SJSA1 (cell line): Measurements from ENCODE around the gene OR5K2. TPM values are rescaled to one million over a fixed set of nuclear protein-coding genes. Genes with fewer than 3 reads are reported as not detected.

Experiments
- DNase-seq, 2 experiments: peaks; one replicate each; pipeline ENCODE4 v3.0.0-alpha.2; 2015 to 2020; ENCODE audit warnings: low spot score in 2 of 2, low read depth in 1 of 2
- H3K27ac ChIP-seq: fragments of 250-450 bp; sonication (Bioruptor Pico); 2 replicates; pipeline ENCODE4 v1.5.1; 2020; ENCODE audit warnings: mild to moderate bottlenecking, moderate library complexity
- H3K27me3 ChIP-seq: fragments of 250-450 bp; sonication (Bioruptor Pico); replicated peaks from 2 replicates; pipeline ENCODE4 v1.5.1; 2020; ENCODE audit warnings: mild to moderate bottlenecking, moderate library complexity
- H3K36me3 ChIP-seq: fragments of 250-450 bp; sonication (Bioruptor Pico); 2 replicates; pipeline ENCODE4 v1.5.1; 2020; ENCODE audit warnings: mild to moderate bottlenecking
- H3K4me1 ChIP-seq: fragments of 250-450 bp; sonication (Bioruptor Pico); replicated peaks from 2 replicates; pipeline ENCODE4 v1.6.1; 2021; ENCODE audit warnings: mild to moderate bottlenecking
- H3K4me3 ChIP-seq: fragments of 250-450 bp; sonication (Bioruptor Pico); 2 replicates; pipeline ENCODE4 v1.5.1; 2020; ENCODE audit warnings: mild to moderate bottlenecking
- H3K9me3 ChIP-seq: fragments of 250-450 bp; sonication (Bioruptor Pico); replicated peaks from 2 replicates; pipeline ENCODE4 v1.5.1; 2020; ENCODE audit warnings: mild to moderate bottlenecking
- total RNA-seq: library from RNA; depleted of rRNA; stranded (reverse); fragments of >200 nt; shearing (Covaris generic); gene quantifications from 2 replicates; pipeline ENCODE4 v1.2.3, GENCODE V29; 2014; rRNA removed

Gene OR5K2
- total RNA-seq, 1 experiment from 2014 or later = not detected

DNA sequence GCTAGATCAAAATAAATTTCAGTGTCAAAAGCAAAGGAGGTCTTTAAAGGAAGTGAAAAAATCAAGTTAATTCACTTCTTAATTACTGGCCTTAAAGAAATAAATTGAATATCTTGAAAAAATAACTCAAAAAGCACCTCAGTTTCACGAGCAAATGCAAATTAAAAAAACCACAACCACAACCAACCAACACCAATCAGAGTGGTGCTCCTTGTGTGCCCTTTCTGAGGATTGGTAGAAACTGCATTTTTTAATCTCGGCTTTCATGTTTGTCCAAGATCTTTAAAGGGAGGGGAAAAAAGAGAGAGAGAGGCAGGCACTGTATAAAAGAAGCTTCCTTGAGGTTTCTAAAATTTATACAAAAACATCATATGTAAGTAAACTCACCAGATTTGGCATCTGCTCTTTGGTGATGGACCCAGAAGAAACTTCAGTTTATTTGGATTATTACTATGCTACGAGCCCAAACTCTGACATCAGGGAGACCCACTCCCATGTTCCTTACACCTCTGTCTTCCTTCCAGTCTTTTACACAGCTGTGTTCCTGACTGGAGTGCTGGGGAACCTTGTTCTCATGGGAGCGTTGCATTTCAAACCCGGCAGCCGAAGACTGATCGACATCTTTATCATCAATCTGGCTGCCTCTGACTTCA, 34.3 kb downstream of the OR5K2 start, which contains the start of gene GPR15:
TSS of gene GPR15 (plus strand) at position 357 of the 653 bp plus-strand sequence. CDS start at position 413, 56 bp downstream.
- Histone ChIP-seq H3K4me1 (no peaks in the 10 kb centered on the region), H3K9me3 (no peaks in the 10 kb centered on the region), H3K36me3 (no peaks in the 10 kb centered on the region), H3K4me3 (no peak within 1 kb of the TSS), H3K27me3 (no peaks in the 10 kb centered on the region), H3K27ac (no peak within 1 kb of the TSS)
- DNase-seq = no peak

DNA sequence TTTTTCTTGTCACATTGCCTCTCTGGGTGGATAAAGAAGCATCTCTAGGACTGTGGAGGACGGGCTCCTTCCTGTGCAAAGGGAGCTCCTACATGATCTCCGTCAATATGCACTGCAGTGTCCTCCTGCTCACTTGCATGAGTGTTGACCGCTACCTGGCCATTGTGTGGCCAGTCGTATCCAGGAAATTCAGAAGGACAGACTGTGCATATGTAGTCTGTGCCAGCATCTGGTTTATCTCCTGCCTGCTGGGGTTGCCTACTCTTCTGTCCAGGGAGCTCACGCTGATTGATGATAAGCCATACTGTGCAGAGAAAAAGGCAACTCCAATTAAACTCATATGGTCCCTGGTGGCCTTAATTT, 34.8 kb downstream of the OR5K2 start:
- DNase-seq = no peak
- H3K27ac ChIP-seq = no peak overlapping the region
- H3K36me3 ChIP-seq = no peaks in the 10 kb centered on the region
- no peak overlapping the region for H3K4me3 ChIP-seq
- H3K4me1 ChIP-seq = no peaks in the 10 kb centered on the region
- H3K27me3 ChIP-seq = no peaks in the 10 kb centered on the region
- H3K9me3 ChIP-seq = no peaks in the 10 kb centered on the region

GRCh38 chr3:98532709-98533571, 35.5 kb downstream of the OR5K2 start:
- DNase-seq = no peak
- Histone ChIP-seq H3K27ac (no peak overlapping the region), H3K4me1 (no peaks in the 10 kb centered on the region), H3K27me3 (no peaks in the 10 kb centered on the region), H3K36me3 (no peaks in the 10 kb centered on the region), H3K9me3 (no peaks in the 10 kb centered on the region), H3K4me3 (no peak overlapping the region)

GRCh38 chr3:98534168-98534567, 36.7 kb downstream of the OR5K2 start:
- Histone ChIP-seq H3K9me3 (no peaks in the 10 kb centered on the region), H3K36me3 (no peaks in the 10 kb centered on the region), H3K4me3 (no peak overlapping the region), H3K27me3 (no peaks in the 10 kb centered on the region), H3K4me1 (no peaks in the 10 kb centered on the region), H3K27ac (no peak overlapping the region)
- no peak for DNase-seq

- H3K4me1 ChIP-seq = no peaks in the 10 kb centered on the region
- H3K9me3 ChIP-seq = no peaks in the 10 kb centered on the region
- no peak for DNase-seq
- no peak overlapping the region for H3K27ac ChIP-seq
- no peaks in the 10 kb centered on the region for H3K36me3 ChIP-seq
- no peaks in the 10 kb centered on the region for H3K27me3 ChIP-seq
- no peak overlapping the region for H3K4me3 ChIP-seq
These were observed 37.3 kb downstream of the OR5K2 start for GRCh38 chr3:98534734-98535133.

GRCh38 chr3:98536456-98537017, 39.1 kb downstream of the OR5K2 start:
- no peak for DNase-seq
- no peaks in the 10 kb centered on the region for H3K9me3 ChIP-seq
- no peaks in the 10 kb centered on the region for H3K27me3 ChIP-seq
- no peaks in the 10 kb centered on the region for H3K4me1 ChIP-seq
- no peak overlapping the region for H3K4me3 ChIP-seq
- no peaks in the 10 kb centered on the region for H3K36me3 ChIP-seq
- H3K27ac ChIP-seq = no peak overlapping the region

DNA sequence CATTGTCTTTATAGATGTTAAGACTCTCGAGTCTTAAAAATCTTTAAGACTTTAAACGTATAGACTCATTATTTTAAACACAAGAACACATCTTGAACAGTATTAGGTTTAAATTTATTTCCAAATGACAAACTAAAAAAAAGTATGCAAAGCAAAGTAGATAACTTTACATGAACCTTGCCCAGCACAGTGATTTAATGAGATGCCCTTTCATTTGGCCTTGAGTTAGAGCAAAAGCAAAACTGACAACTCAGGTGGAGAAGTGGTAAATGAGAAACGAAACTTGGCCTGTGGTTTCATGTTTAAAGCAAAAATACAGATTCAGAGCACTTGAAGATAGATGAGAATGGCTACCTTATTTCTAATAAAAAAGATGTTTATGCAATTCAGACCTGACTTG, 42.9 kb downstream of the OR5K2 start:
- no peaks in the 10 kb centered on the region for H3K4me1 ChIP-seq
- H3K27me3 ChIP-seq = no peaks in the 10 kb centered on the region
- no peak overlapping the region for H3K4me3 ChIP-seq
- no peaks in the 10 kb centered on the region for H3K9me3 ChIP-seq
- H3K27ac ChIP-seq = no peak overlapping the region
- H3K36me3 ChIP-seq = no peaks in the 10 kb centered on the region
- DNase-seq = no peak

DNA sequence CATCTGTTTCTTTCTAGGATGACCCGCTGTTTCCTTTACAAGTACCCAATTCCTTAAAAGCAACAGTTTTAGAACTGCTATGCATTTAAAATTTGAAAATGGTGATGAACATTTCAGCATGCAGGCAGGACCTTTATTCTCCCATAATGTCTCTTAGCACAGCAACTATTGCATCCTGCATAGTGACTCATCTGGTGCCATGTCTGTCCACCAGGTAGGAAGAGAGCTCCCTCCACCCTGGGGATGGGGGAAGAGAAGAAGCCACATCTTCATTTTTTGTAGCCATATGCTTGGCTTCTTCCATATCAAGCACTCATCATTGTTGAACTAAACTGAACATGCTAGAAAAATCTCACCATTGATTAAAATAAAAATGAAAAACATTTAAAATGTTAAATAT, 44.2 kb downstream of the OR5K2 start:
- Histone ChIP-seq H3K27ac (no peak overlapping the region), H3K36me3 (no peaks in the 10 kb centered on the region), H3K4me1 (peaks cover 4% of the 10 kb centered on the region; the same call in 1 of the 2 replicates), H3K9me3 (no peaks in the 10 kb centered on the region), H3K27me3 (no peaks in the 10 kb centered on the region), H3K4me3 (no peak overlapping the region)
- no peak for DNase-seq

DNA sequence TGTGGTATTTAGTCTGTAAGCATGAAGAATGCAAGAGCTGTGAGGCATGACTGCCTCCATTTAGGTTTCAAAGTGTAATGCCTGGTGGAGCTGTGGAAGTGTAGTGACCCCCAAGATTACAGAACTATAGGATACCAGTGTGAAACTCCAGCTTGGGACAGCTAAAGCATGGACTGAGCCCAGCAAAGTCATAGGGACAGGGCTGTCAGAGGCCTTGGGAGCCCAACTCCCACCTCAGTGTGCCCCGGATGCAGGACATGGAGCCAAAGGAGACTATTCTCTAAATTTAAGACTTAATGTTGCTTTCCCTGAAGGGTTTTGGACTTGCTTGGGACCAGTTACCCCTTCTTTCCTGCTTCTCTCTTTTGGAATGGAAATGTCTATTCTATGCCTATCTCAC, 45.1 kb downstream of the OR5K2 start:
- DNase-seq = no peak
- Histone ChIP-seq H3K36me3 (no peaks in the 10 kb centered on the region), H3K9me3 (no peaks in the 10 kb centered on the region), H3K4me3 (no peak overlapping the region), H3K4me1 (peaks cover 4% of the 10 kb centered on the region; the same call in 1 of the 2 replicates), H3K27ac (no peak overlapping the region), H3K27me3 (no peaks in the 10 kb centered on the region)

DNA sequence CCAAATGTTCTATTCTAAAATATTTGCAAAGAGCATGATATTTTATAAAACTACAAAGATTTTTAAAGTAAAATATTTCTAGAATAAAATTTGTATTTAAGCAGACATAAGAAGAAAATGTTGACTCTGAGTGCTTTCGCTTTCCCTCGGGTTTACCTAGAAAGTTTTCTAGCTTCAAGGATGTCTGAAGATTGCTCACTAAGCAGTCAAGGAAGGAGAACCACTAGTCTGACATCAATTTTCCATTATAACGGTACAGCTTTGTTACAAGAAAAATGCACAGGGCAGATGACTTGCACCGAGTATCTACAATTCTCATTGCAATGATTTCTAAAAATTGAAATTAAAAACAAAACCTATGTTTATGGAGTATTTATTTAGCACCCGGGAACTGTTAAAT, 48.5 kb downstream of the OR5K2 start:
- Histone ChIP-seq H3K4me3 (no peak overlapping the region), H3K27me3 (no peaks in the 10 kb centered on the region), H3K36me3 (no peaks in the 10 kb centered on the region; the same call in 1 of the 2 replicates), H3K9me3 (no peaks in the 10 kb centered on the region), H3K4me1 (peaks cover 4% of the 10 kb centered on the region; the same call in 1 of the 2 replicates), H3K27ac (peak overlapping the region; percentile 36; the same call in 1 of the 2 replicates)
- DNase-seq = no peak

Other genes starting within 250 kb of the OR5K2 start
- gene OR5H6, start 233.4 kb upstream of the OR5K2 start, total RNA-seq = not detected in 2 replicates
- gene OR5H2, start 215.2 kb upstream of the OR5K2 start, total RNA-seq = not detected in 2 replicates
- not detected in 2 replicates for gene OR5K4, start 143.8 kb upstream of the OR5K2 start, total RNA-seq
- not detected in 2 replicates for gene OR5K3, start 107.0 kb upstream of the OR5K2 start, total RNA-seq
- gene OR5K1, start 34.5 kb upstream of the OR5K2 start, total RNA-seq = not detected in 2 replicates
- gene CLDND1, start 25.2 kb downstream of the OR5K2 start, total RNA-seq = 139 and 213 TPM in 2 replicates
- not detected in 2 replicates for gene GPR15, start 34.3 kb downstream of the OR5K2 start, total RNA-seq
- gene CPOX, start 95.9 kb downstream of the OR5K2 start, total RNA-seq = 38.5 and 46.6 TPM in 2 replicates